ENCODE measurements around the gene PREX1.

- TF ChIP-seq, protein P1, sequence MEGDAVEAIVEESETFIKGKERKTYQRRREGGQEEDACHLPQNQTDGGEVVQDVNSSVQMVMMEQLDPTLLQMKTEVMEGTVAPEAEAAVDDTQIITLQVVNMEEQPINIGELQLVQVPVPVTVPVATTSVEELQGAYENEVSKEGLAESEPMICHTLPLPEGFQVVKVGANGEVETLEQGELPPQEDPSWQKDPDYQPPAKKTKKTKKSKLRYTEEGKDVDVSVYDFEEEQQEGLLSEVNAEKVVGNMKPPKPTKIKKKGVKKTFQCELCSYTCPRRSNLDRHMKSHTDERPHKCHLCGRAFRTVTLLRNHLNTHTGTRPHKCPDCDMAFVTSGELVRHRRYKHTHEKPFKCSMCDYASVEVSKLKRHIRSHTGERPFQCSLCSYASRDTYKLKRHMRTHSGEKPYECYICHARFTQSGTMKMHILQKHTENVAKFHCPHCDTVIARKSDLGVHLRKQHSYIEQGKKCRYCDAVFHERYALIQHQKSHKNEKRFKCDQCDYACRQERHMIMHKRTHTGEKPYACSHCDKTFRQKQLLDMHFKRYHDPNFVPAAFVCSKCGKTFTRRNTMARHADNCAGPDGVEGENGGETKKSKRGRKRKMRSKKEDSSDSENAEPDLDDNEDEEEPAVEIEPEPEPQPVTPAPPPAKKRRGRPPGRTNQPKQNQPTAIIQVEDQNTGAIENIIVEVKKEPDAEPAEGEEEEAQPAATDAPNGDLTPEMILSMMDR (IDR thresholded peaks at IDR 0.05), result no peak
- TF ChIP-seq REST (IDR thresholded peaks at IDR 0.05; ENCODE audit: insufficient read depth in 1 of 2, low read depth in 2 of 2, low read length in 1 of 2) (no peak), SIN3A (IDR thresholded peaks at IDR 0.05; ENCODE audit: borderline replicate concordance, insufficient read depth, low read depth, low read length) (no peak)
These were observed 98.3 kb downstream of the PREX1 start for GRCh38 chr20:48729538-48729937.

Measured in Panc1 (cell line).